Measurements from ENCODE around the gene RGS14.
A peak's percentile ranks its signal among the peaks of the same experiment; 100 is the strongest.

RGS14 gene

DNA sequence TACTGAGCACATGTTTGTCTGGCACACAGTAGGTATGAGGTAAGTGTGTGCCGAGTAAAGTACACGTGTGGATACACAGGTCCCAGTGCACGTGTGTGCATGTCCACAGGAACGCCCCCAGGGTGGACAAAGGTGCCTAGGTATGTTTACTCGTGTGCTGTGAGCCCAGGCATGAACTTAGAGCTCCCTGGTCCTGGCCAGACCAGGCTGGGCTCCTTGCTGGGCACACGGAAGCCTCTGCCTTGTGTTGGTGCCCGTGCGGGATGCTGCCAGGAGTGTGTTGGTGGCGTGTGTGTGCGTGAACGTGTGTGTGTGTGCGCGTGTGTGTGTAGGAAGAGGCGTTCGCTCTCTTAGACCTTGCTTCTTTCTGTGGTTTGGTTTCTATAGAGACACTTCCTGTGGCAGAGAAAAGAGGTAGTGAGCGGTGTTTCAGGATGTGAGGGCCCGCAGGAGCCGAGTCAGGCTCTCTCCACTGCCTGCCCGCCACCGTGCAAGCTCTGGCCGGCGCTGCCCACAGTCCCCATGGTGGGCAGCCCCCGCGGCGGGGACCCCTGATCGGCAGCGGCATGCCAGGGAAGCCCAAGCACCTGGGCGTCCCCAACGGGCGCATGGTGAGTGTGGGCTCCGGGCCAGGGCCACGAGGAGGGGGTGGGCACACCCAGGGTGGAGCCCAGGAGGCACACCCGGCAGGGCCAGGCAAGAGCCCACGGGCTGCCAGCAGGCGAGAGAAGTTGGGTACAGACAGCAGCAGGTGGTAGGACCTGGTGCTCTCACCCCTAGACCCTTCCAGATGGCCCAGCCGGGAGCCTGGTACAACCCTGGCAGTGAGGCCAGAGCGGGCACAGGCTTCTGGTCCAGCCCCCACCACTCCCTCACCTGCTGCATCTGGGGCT, at the start of gene RGS14:
Gene RGS14, plus strand, starts transcription at position 466 of the 893 bp plus-strand sequence. Its CDS starts 101 bp downstream, at position 567.
- DNase-seq, result peak; percentile 43

- DNase-seq, result no peak
Observed at GRCh38 chr5:177308740-177309139, 49.0 kb upstream of the RGS14 start.

GRCh38 chr5:177309351-177310191, 48.2 kb upstream of the RGS14 start:
- DNase-seq, result no peak

GRCh38 chr5:177310332-177310731, 47.4 kb upstream of the RGS14 start:
- DNase-seq, result no peak

DNA sequence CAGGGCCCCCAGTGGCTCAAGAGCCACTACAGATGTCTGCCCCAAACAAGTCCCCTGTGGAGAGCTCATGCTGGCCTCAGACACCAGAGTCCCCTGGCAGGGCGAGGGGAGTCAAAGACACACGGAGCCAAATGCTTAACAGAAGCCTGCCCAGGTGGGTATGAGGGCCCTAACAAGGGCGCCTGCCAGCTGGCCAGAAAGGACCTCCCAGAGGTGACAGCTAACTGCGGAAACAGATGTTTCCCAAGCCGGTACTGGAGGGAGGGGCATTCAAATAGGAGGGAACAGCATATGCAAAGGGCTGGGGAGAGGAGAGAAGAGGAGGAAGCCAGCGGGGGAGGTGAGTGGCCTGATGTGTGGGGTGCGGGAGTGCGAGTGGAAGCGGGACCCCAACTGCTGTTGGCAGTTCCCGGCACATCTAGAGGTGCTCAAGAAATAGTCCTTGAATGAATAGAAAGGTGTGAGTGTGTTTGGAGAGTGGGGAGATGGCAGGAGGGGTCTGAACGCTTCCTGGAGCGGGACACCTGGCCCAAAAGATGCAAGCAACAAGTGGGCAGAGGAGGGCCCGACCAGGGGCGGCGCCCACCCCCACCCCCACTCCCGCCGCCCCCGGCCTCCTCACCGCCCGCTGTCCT, 46.9 kb upstream of the RGS14 start:
- peak; percentile 9 for DNase-seq

DNA sequence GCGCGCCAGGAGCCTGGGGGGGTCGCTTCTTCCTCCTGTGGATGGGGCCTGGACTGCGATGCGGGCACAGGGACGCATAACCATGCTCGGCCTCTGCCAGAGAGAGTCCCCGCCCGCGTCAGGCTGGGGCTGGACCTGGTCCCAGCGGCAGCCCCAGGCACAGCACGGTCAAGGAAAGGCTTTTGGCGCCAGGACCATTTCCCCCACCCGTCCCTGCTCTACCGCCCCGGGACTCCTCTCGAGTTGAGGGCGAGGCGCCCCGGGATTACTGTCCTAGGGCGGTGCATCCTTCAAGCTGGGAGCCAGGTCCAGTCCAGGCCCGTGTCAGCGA, 46.4 kb upstream of the RGS14 start:
- no peak for DNase-seq

GRCh38 chr5:177311723-177312648, 45.7 kb upstream of the RGS14 start, which contains the start of gene MXD3:
TSS of gene MXD3 (minus strand) at chr5:177311898. CDS start at chr5:177311830, 68 bp downstream.
- peak; percentile 89 for DNase-seq

DNA sequence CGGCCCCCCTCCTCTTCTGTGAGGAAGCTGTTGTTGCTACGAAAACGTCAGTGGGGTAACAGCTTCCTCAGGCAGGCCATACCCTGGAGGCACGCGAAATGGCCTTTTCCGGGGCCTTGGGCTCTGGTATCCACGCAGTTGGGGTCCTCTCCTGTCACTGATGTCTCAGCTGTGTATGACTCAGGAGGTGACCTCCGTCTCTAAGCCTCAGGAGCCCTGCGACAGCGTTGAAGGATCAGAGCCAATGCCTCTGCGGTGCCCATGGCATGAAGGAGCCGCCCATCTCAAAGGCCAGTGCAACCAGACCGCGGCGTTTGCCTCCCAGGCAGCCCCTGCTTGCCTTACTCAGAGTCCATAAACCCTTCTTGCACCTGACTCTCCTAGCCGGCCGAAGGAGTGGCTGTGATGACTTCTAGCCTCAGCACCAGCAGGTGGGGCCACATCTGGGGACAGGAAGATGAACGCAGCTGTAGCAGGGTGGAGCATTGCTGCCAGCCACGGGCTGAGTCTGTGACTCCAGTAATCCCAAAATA, 45.0 kb upstream of the RGS14 start:
- peak; percentile 14 for DNase-seq

DNA sequence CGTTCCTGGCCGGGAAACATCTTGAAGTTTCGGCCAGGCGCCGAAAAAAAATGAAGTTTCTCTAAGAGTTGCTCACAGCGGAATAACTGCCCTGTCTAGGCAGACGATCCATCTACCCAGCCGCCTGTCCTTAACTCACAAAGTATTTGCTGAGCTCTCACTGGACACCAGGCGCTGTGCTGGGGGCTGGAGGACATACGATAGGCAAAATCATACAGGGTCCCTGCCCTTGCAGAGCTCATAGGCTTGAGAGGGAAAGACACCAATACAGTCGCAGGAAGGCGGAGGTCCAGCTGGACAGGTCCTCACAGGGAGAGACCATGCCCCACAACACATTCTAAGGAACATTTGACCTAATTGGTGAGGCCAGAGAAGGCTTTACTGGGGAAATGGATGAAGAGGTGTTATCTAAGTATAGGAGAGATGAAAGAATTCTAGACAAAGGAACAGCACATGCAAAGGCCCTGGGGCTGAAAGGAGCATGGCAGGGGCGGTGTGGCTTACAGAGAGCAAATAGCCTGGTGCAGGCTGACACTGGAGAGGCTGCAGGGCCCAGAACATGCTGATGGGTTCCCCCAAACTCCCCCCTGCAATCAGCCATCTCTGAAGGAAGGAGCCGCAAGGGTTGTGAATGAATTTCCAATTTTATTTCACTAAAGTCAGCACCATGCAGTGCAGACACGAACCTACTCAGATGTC, 44.0 kb upstream of the RGS14 start:
- DNase-seq, result no peak

GRCh38 chr5:177314376-177315342, 43.1 kb upstream of the RGS14 start:
- no peak for DNase-seq

GRCh38 chr5:177315411-177315810, 42.3 kb upstream of the RGS14 start:
- no peak for DNase-seq

- DNase-seq, result no peak
Observed at GRCh38 chr5:177316005-177316404, 41.7 kb upstream of the RGS14 start.

- peak; percentile 44 for DNase-seq
Observed at GRCh38 chr5:177317959-177318377, 39.8 kb upstream of the RGS14 start.

DNA sequence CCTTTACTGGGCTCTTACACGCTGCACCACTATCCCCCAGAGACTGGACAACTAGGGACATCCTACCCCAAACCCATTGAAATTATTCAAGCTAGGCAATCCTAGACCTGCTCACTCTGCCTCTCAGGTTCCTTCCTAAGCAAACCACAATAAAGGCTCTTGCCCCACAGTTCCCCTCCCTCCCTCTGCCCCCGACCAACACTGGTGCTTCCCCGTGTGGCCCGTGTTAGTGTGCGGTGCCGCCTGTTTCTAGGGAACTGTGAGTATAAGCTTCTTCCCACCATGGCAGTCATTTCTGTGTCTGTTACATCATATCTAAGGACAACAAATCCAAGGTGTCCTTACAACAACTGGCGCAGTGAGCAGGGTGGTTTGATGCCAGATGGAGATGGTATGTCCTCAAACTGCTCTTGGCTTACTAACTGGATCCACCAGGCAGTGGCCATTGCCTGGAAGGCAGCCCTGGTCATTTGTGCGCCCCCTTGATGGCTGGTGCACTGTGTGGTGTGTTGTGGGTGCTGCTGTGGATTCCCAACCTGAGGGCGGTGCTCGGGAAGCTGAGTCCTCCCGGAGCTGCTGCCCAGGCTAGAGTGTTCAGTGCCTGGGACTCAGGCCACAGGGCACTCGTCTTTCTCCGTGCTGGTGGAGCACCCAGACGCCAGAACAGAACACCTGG, 37.7 kb upstream of the RGS14 start:
- DNase-seq, result no peak

- no peak for DNase-seq
Observed at GRCh38 chr5:177320879-177321278, 36.8 kb upstream of the RGS14 start.

- DNase-seq, result no peak
Observed at GRCh38 chr5:177325868-177326381, 31.8 kb upstream of the RGS14 start.

GRCh38 chr5:177327539-177328522, 29.9 kb upstream of the RGS14 start:
- DNase-seq, result no peak
